Right hindlimb (tissue), 1 donor: ENCODE results near the gene ACP3.
"Not testable (repeated sequence)": the region's sequence is repeated elsewhere in the genome, so short reads cannot be mapped to it uniquely, and the experiment has no call there.

Experiments used
- DNase-seq: peaks from one replicate; pipeline ENCODE4 v3.0.0-alpha.2; 2018

The ACP3 gene

DNA sequence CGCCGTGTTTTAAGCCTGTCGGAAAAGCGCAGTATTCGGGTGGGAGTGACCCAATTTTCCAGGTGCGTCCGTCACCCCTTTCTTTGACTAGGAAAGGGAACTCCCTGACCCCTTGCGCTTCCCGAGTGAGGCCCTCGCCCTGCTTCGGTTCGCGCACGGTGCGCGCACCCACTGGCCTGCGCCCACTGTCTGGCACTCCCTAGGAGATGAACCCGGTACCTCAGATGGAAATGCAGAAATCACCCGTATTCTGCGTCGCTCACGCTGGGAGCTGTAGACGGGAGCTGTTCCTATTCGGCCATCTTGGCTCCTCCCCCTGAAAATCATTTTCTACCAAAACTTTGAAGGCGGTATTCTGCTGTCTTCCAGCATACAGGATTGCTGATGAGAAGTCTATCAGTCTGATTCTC is 59.7 kb downstream of the ACP3 start:
- DNase-seq: not testable (repeated sequence)

- no peak for DNase-seq
Observed at GRCh38 chr3:132378048-132378762, 61.0 kb downstream of the ACP3 start.

- DNase-seq: no peak
Observed at GRCh38 chr3:132378846-132379245, 61.6 kb downstream of the ACP3 start.

GRCh38 chr3:132380920-132381319 is 63.7 kb downstream of the ACP3 start:
- DNase-seq: no peak

- DNase-seq: no peak
Observed at GRCh38 chr3:132381348-132381944, 64.2 kb downstream of the ACP3 start.

DNA sequence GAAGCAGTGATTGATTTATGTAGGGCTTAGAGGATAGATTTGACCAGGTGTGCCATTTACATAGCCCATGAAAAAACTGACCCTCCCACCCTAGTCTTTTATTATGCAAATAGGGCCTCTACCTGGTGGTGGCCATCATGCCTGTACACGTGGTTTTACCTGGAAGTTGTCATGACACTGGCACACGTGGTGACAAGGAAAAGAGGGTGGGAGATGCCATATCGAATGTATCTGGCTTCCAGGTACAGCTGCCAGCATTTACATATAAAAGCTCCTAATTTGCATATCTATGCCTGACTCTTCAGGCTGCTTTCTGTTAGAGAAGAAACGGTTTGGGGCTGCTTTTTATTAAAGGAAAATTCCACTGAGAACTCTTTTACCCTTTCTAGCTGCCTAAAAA is 65.1 kb downstream of the ACP3 start:
- no peak for DNase-seq

DNA sequence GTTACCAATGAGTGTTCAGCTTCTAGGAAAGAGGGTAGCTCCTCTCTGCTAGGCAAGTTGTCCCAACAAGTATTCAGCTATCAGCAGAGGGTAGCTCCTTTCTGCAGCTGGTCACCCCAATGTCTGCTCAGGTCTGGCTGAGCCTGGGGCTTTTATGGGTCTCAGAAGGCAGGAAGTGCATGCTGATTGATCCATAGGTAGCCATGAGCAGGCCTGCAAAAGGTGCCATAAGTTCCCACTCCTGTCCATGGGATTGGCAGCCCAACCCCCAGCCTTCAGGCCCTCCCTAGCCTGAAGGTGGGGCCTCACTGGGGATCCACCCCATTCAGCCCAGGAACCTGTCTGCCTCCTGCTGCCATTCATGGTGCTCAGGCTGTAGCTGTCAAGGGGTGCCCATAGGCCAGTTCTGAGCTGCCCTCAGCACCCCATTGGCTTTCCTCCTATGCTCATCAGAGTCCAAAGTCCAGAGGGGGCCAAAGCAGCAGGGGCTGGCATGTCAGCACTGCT is 65.5 kb downstream of the ACP3 start:
- no peak for DNase-seq

GRCh38 chr3:132386259-132386658 is 69.1 kb downstream of the ACP3 start:
- no peak for DNase-seq

DNA sequence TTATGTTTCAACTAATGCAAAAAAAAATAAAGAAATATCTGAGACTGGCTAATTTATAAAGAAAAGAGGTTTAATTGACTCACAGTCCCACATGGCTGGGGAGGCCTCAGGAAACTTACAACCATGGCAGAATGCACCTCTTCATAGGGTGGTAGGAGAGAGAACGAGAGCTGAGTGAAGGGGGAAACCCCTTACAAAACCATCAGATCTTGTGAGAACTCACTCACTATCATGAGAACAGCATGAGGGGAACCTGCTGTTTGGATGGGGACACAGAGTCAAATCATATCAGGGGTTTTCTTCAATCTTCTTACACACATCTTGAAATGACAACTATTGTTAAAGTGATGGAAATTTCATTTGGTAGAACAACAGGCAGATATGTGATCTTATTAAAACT is 75.5 kb downstream of the ACP3 start:
- DNase-seq: not testable (repeated sequence)

DNA sequence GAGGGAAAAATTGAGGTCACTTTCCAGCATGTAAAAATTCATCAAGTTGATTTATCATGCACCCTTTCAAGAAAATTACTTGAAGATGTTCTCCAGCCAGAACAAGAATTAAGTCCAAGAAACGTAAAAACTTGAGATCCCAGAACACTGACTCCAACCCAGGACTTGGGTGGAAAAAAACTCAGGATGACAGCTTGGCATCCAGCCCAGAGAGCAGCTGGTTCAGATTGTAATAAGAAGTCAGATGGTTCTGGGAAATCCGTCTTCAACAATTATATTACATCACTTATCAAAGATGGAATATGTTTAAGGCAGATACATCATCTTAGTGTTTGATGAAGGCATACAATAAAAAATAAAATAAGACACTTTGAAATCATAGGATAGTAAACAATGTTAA is 77.1 kb downstream of the ACP3 start:
- peak; percentile 65 for DNase-seq

- no peak for DNase-seq
Observed at GRCh38 chr3:132395126-132395525, 77.9 kb downstream of the ACP3 start.

- no peak for DNase-seq
Observed at GRCh38 chr3:132396255-132396654, 79.0 kb downstream of the ACP3 start.

- DNase-seq: not testable (repeated sequence)
Observed at GRCh38 chr3:132396776-132397175, 79.6 kb downstream of the ACP3 start.

GRCh38 chr3:132399054-132399929 is 82.1 kb downstream of the ACP3 start:
- peak; percentile 38 for DNase-seq

- DNase-seq: no peak
Observed at GRCh38 chr3:132401255-132401654, 84.0 kb downstream of the ACP3 start.

DNA sequence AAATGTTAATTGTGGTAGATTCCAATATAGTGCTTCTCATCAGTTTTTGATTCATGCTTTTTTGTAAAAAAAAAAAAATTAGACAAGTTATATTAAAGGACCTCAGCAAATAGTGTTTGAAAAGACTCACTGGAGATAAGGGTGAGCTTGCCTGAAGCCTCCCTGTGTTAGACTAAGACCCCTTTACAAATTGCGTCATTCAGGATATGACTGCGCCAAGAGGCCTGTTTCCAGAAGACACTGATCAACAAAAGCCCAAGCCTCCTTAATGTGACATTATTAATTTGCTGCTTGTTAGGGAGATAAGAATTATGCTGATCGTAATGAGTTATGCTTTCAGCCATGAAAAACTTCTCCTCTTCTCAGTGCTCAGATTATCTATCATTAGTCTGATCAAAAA is 87.1 kb downstream of the ACP3 start:
- no peak for DNase-seq

- DNase-seq: no peak
Observed at GRCh38 chr3:132405188-132405587, 88.0 kb downstream of the ACP3 start.

DNA sequence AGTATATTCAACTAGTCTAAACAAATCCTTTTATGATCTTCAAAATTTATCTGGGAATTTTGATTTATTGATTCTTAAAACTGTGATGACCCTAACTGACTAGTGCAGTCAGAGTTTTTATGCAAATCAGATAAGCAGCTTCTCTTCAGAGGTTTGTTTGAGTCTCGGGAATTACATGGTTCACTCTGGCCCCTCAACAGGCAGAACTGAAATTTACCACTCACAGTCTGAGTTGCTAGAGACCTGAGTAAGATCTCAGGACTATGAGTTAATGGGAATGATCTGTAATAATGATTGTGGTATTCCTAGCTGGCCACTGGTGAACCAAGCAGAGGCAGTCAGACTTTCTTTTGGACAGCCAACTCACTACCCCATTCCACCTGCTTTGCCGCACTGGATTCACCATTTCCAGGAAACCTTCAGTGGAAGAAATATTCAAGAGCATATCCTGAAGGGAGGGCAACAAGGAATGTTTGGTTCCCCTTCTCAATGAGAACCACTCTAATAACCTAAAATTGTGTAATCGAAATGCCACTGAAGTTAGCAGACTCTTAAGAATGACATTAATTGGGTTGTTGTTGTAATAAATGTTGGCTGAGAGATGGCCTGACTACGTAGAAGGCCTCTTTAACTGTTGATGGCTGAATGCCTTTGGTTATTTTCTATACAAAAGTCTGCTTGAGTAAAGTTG is 88.5 kb downstream of the ACP3 start:
- no peak for DNase-seq

- no peak for DNase-seq
Observed at GRCh38 chr3:132406587-132406986, 89.4 kb downstream of the ACP3 start.

DNA sequence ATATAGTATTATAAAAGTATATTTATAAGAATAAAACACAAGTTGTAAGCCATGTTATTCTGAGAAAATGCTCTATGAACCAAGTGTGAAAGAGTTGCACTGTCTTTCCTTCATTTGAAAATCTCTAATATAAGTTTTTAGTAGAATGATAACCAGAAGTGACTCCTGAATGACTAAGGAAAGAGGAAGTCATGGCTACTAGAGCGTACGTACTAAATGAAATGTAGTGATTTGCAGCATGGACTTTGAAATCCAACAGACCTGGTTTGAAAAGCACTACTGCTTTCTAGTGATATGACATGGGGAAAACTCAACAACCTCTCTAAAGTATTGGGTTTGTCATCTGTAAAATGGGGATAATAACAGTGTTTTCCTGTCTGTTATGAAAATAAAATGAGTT is 89.8 kb downstream of the ACP3 start:
- DNase-seq: no peak
